Adipocyte (in vitro differentiated cells): ENCODE data around the gene MCTP1.
"Not testable (repeated sequence)": the region's sequence is repeated elsewhere in the genome, so short reads cannot be mapped to it uniquely, and the experiment has no call there.

Experiments
- DNase-seq: peaks from one replicate; pipeline ENCODE4 v3.0.0-alpha.2; 2015; ENCODE audit warnings: low read depth
- H3K27me3 ChIP-seq: replicated peaks from 2 replicates; pipeline ENCODE4 v1.7.0; 2013; ENCODE audit warnings: mild to moderate bottlenecking, low read length, moderate library complexity; ENCODE audit not compliant: control insufficient read depth, insufficient read depth
- H3K36me3 ChIP-seq: 2 replicates; pipeline ENCODE4 v1.7.0; 2013; ENCODE audit warnings: low read length, mild to moderate bottlenecking, moderate library complexity; ENCODE audit not compliant: control insufficient read depth, insufficient read depth, severe bottlenecking
- H3K4me1 ChIP-seq: 2 replicates; pipeline ENCODE4 v1.7.0; 2013; ENCODE audit warnings: mild to moderate bottlenecking, low read length, moderate library complexity; ENCODE audit not compliant: control insufficient read depth, insufficient read depth
- H3K4me3 ChIP-seq: 2 replicates; pipeline ENCODE4 v1.7.0; 2013; ENCODE audit warnings: mild to moderate bottlenecking, low read length, moderate library complexity
- H3K9ac ChIP-seq: 2 replicates; pipeline ENCODE4 v1.7.0; 2013; ENCODE audit warnings: mild to moderate bottlenecking, low read length, moderate library complexity
- H3K9me3 ChIP-seq: 2 replicates; pipeline ENCODE4 v1.7.0; 2013; ENCODE audit warnings: mild to moderate bottlenecking, low read length, moderate library complexity; ENCODE audit not compliant: control insufficient read depth

MCTP1 gene

GRCh38 chr5:95220381-95220780 lies 64.5 kb downstream of the MCTP1 start:
- Histone ChIP-seq H3K4me3 (no peak overlapping the region), H3K36me3 (no peaks in the 10 kb centered on the region)
- no peak for DNase-seq

GRCh38 chr5:95219411-95219810 lies 65.5 kb downstream of the MCTP1 start:
- H3K4me1 ChIP-seq, result no peaks in the 10 kb centered on the region
- H3K36me3 ChIP-seq, result no peaks in the 10 kb centered on the region
- no peak overlapping the region for H3K9ac ChIP-seq
- no peak overlapping the region for H3K4me3 ChIP-seq
- DNase-seq, result no peak
- H3K9me3 ChIP-seq, result no peaks in the 10 kb centered on the region
- no peaks in the 10 kb centered on the region for H3K27me3 ChIP-seq

More at GRCh38 chr5:95220381-95220780, 64.5 kb downstream of the MCTP1 start:
- Histone ChIP-seq H3K4me1 (no peaks in the 10 kb centered on the region), H3K27me3 (no peaks in the 10 kb centered on the region), H3K9ac (no peak overlapping the region), H3K9me3 (no peaks in the 10 kb centered on the region)

- H3K27me3 ChIP-seq, result no peaks in the 10 kb centered on the region
- H3K4me3 ChIP-seq, result no peak overlapping the region
- H3K9ac ChIP-seq, result no peak overlapping the region
- no peaks in the 10 kb centered on the region for H3K4me1 ChIP-seq
- H3K9me3 ChIP-seq, result no peaks in the 10 kb centered on the region
- H3K36me3 ChIP-seq, result no peaks in the 10 kb centered on the region
- no peak for DNase-seq
Observed at GRCh38 chr5:95217881-95218280, 67.0 kb downstream of the MCTP1 start.

GRCh38 chr5:95217351-95217750 lies 67.5 kb downstream of the MCTP1 start:
- Histone ChIP-seq H3K9me3 (no peaks in the 10 kb centered on the region), H3K27me3 (no peaks in the 10 kb centered on the region), H3K4me1 (no peaks in the 10 kb centered on the region), H3K4me3 (no peak overlapping the region), H3K9ac (no peak overlapping the region), H3K36me3 (no peaks in the 10 kb centered on the region)
- no peak for DNase-seq

GRCh38 chr5:95216136-95216955 lies 68.5 kb downstream of the MCTP1 start:
- Histone ChIP-seq H3K9me3 (no peaks in the 10 kb centered on the region), H3K9ac (no peak overlapping the region), H3K36me3 (no peaks in the 10 kb centered on the region), H3K27me3 (no peaks in the 10 kb centered on the region), H3K4me1 (no peaks in the 10 kb centered on the region), H3K4me3 (no peak overlapping the region)
- no peak for DNase-seq

GRCh38 chr5:95207811-95208210 lies 77.1 kb downstream of the MCTP1 start:
- not testable (repeated sequence) for H3K4me1 ChIP-seq, H3K9me3 ChIP-seq, DNase-seq, H3K4me3 ChIP-seq, H3K36me3 ChIP-seq, H3K9ac ChIP-seq, H3K27me3 ChIP-seq

- Histone ChIP-seq H3K4me3 (no peak overlapping the region), H3K9ac (no peak overlapping the region), H3K9me3 (no peaks in the 10 kb centered on the region), H3K4me1 (no peaks in the 10 kb centered on the region), H3K27me3 (no peaks in the 10 kb centered on the region), H3K36me3 (no peaks in the 10 kb centered on the region)
- no peak for DNase-seq
Observed at GRCh38 chr5:95194856-95195255, 90.0 kb downstream of the MCTP1 start.

- Histone ChIP-seq H3K9me3 (no peaks in the 10 kb centered on the region), H3K4me3 (no peak overlapping the region), H3K9ac (no peak overlapping the region), H3K4me1 (no peaks in the 10 kb centered on the region), H3K27me3 (no peaks in the 10 kb centered on the region), H3K36me3 (no peaks in the 10 kb centered on the region)
- no peak for DNase-seq
Observed at GRCh38 chr5:95191330-95191729, 93.6 kb downstream of the MCTP1 start.

- Histone ChIP-seq H3K4me3 (no peak overlapping the region), H3K9me3 (no peaks in the 10 kb centered on the region)
Observed at GRCh38 chr5:95184924-95185323, 100.0 kb downstream of the MCTP1 start.

GRCh38 chr5:95181644-95182043 lies 103.2 kb downstream of the MCTP1 start:
- Histone ChIP-seq H3K4me1 (no peaks in the 10 kb centered on the region), H3K4me3 (no peak overlapping the region), H3K27me3 (no peaks in the 10 kb centered on the region), H3K9ac (no peak overlapping the region), H3K36me3 (no peaks in the 10 kb centered on the region), H3K9me3 (peaks cover 5% of the 10 kb centered on the region)
- no peak for DNase-seq

More at GRCh38 chr5:95184924-95185323, 100.0 kb downstream of the MCTP1 start:
- Histone ChIP-seq H3K36me3 (no peaks in the 10 kb centered on the region), H3K4me1 (no peaks in the 10 kb centered on the region), H3K9ac (no peak overlapping the region), H3K27me3 (no peaks in the 10 kb centered on the region)
- no peak for DNase-seq

- H3K4me3 ChIP-seq, result no peak overlapping the region
- no peaks in the 10 kb centered on the region for H3K36me3 ChIP-seq
- H3K27me3 ChIP-seq, result no peaks in the 10 kb centered on the region
- peak; percentile 41 for DNase-seq
- peaks cover 5% of the 10 kb centered on the region for H3K9me3 ChIP-seq
- H3K4me1 ChIP-seq, result no peaks in the 10 kb centered on the region
- no peak overlapping the region for H3K9ac ChIP-seq
Observed at GRCh38 chr5:95178046-95178651, 106.7 kb downstream of the MCTP1 start.
